ENCODE data around the gene PSG6. TPM values are rescaled to one million over a fixed set of nuclear protein-coding genes. Genes with fewer than 3 reads are reported as not detected.
"Not testable (repeated sequence)": the region's sequence is repeated elsewhere in the genome, so short reads cannot be mapped to it uniquely, and the experiment has no call there.

The PSG6 gene
- total RNA-seq, 1 donor, result not detected

- H3K4me3 ChIP-seq (ENCODE audit: low read depth, low read length); DNase-seq (ENCODE audit: low read depth): not testable (repeated sequence)
Measured at GRCh38 chr19:42911731-42912130, 6.0 kb downstream of the PSG6 start.

GRCh38 chr19:42906162-42906561 lies 11.5 kb downstream of the PSG6 start:
- not testable (repeated sequence) for H3K4me3 ChIP-seq (ENCODE audit: low read depth, low read length); DNase-seq (ENCODE audit: low read depth)

- H3K4me3 ChIP-seq (ENCODE audit: low read depth, low read length), result not testable (repeated sequence)
- DNase-seq (ENCODE audit: low read depth), result peak; percentile 25
Measured at GRCh38 chr19:42900561-42900960, 17.1 kb downstream of the PSG6 start.

GRCh38 chr19:42899674-42900073 lies 18.0 kb downstream of the PSG6 start:
- DNase-seq (ENCODE audit: low read depth); H3K4me3 ChIP-seq (ENCODE audit: low read depth, low read length): not testable (repeated sequence)

GRCh38 chr19:42899110-42899509 lies 18.6 kb downstream of the PSG6 start:
- DNase-seq (ENCODE audit: low read depth); H3K4me3 ChIP-seq (ENCODE audit: low read depth, low read length): not testable (repeated sequence)

- H3K4me3 ChIP-seq (ENCODE audit: low read depth, low read length), result not testable (repeated sequence)
- DNase-seq (ENCODE audit: low read depth), result peak; percentile 25
Measured at GRCh38 chr19:42898656-42899055, 19.0 kb downstream of the PSG6 start.

DNA sequence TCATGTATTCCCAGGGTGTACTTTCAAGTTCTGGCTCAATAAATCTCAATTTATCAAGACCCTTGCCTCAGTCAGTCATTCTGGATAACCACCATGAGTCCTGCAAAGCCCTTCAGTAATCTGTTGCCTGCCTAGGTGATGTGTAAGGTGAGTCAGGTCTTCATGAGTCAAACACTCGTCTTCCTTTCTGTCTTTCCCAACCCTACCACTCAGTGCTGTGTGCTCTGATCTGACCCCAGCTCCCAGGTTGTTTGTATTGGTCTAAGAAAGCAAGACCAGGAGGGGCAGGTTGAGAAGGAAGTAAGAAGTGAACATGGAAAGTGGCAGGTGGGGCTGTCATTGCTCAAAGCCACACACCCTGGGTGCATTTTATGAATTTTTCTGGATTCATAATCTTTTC lies 20.0 kb downstream of the PSG6 start:
- DNase-seq (ENCODE audit: low read depth); H3K4me3 ChIP-seq (ENCODE audit: low read depth, low read length): not testable (repeated sequence)

DNA sequence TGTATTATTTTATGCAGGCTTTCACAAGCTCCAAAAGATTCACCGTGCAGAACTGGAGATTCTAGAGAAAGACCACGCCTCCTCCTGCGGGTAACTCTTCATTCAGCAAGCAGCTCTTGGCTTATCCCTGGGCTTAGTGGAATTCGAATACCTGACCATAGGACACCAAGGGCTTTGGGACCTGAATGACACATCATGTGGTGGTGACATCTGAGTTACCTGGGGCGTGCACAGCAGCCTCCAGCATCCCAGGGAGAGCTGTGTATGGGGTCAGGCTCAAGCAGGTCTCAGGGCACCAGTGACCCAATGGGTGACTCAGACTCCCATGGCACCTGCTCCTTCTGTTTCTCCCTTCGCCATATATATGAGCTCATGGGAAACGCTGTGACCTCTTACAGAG lies 27.2 kb downstream of the PSG6 start:
- not testable (repeated sequence) for H3K4me3 ChIP-seq (ENCODE audit: low read depth, low read length); DNase-seq (ENCODE audit: low read depth)

- H3K4me3 ChIP-seq (ENCODE audit: low read depth, low read length); DNase-seq (ENCODE audit: low read depth): not testable (repeated sequence)
Measured at GRCh38 chr19:42887876-42888445, 29.7 kb downstream of the PSG6 start.

GRCh38 chr19:42882730-42883129 lies 35.0 kb downstream of the PSG6 start:
- not testable (repeated sequence) for H3K4me3 ChIP-seq (ENCODE audit: low read depth, low read length); DNase-seq (ENCODE audit: low read depth)

- not testable (repeated sequence) for H3K4me3 ChIP-seq (ENCODE audit: low read depth, low read length); DNase-seq (ENCODE audit: low read depth)
Measured at GRCh38 chr19:42882010-42882409, 35.7 kb downstream of the PSG6 start.

DNA sequence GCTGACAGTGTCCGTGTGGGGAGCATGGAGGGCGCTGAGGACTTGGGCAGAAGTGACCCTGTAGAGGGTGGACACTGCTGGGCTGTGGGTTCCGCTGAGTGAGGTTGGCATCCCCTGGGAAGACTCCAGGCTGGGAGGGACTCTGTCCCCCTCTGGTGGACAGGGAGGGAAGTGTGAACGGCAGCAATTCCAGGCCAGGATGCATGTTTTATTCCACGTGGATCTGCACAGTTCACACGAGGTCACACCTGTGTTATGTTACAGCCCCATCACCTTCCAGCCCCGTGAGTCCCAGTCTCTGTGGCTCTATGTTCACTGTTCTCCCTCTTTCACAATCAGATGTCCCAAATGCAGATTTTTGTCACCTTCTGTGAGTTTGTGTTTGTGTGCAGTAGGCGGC lies 36.4 kb downstream of the PSG6 start:
- not testable (repeated sequence) for H3K4me3 ChIP-seq (ENCODE audit: low read depth, low read length); DNase-seq (ENCODE audit: low read depth)
- TF ChIP-seq, protein P1, sequence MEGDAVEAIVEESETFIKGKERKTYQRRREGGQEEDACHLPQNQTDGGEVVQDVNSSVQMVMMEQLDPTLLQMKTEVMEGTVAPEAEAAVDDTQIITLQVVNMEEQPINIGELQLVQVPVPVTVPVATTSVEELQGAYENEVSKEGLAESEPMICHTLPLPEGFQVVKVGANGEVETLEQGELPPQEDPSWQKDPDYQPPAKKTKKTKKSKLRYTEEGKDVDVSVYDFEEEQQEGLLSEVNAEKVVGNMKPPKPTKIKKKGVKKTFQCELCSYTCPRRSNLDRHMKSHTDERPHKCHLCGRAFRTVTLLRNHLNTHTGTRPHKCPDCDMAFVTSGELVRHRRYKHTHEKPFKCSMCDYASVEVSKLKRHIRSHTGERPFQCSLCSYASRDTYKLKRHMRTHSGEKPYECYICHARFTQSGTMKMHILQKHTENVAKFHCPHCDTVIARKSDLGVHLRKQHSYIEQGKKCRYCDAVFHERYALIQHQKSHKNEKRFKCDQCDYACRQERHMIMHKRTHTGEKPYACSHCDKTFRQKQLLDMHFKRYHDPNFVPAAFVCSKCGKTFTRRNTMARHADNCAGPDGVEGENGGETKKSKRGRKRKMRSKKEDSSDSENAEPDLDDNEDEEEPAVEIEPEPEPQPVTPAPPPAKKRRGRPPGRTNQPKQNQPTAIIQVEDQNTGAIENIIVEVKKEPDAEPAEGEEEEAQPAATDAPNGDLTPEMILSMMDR (IDR thresholded peaks at IDR 0.05; ENCODE audit: insufficient read depth, low read length), result peak; percentile 50

DNA sequence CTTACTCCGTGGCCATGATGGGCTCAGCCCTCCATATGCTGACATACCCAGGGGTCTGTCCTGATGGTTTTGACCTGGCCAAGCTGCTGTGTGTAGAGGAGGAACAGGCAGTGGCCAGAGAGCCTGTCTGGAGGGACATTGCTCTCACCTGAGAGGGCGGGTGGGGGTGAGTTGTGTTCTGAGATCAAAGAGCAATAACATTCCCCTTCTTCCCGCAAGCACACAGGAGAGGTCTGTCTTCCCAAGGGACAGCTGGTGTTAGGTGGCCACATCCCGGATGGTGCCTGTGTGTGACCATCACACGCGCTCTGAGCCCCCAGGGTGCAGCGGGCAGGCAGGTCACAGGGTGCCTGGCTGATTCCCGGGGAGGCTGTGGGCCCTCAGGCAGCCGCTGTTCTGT lies 37.1 kb downstream of the PSG6 start:
- DNase-seq (ENCODE audit: low read depth); H3K4me3 ChIP-seq (ENCODE audit: low read depth, low read length): not testable (repeated sequence)

GRCh38 chr19:42879613-42880012 lies 38.1 kb downstream of the PSG6 start, which contains the start of gene PSG1:
Gene PSG1, minus strand, starts transcription at chr19:42879713. Its CDS starts 132 bp downstream, at chr19:42879581.
- H3K4me3 ChIP-seq (ENCODE audit: low read depth, low read length), result no peak within 1 kb of the TSS
- no peak for DNase-seq (ENCODE audit: low read depth)
- TF ChIP-seq, protein P1 (IDR thresholded peaks at IDR 0.05; ENCODE audit: insufficient read depth, low read length), result no peak

DNA sequence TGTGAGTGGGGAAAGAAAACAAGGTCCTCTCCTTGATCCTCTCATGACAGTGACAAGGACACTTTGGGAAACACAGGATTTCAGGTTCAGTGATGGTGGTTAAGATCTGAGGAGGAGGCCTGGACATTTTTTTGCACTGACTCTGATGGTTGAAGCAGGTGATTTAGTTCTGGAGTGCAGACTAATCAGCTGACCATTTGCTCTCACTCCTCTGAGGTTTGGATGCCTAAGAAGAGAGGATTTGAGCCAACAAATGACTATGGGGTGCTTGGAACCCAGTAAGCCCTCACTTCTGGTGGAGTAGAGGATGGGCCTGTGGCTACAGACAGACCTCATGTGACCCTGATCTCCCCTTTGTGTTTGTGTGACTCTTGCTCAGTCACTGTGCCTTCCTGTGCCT lies 41.1 kb downstream of the PSG6 start:
- not testable (repeated sequence) for H3K4me3 ChIP-seq (ENCODE audit: low read depth, low read length)
- peak; percentile 59 for DNase-seq (ENCODE audit: low read depth)

DNA sequence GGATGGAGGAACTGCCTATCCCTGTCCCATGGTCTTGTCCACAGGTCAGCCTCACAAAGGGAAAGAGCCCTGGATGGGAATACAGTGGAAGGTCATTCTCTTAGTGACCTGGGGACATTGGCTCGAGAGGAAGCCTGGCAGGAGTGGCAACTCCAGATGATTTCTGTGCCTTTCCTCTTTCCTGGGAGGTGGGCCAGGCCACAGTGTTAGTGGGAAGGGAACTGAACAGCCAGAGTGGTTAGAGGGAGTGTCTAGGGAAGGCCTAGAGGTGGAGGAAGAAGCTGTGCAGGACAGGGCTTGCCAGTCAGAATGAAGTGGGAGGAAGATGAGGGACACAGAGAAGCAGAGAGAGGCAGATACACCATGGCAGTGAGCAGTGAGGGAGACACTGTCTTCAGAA lies 41.8 kb downstream of the PSG6 start:
- DNase-seq (ENCODE audit: low read depth); H3K4me3 ChIP-seq (ENCODE audit: low read depth, low read length): not testable (repeated sequence)

- peak; percentile 64 for DNase-seq (ENCODE audit: low read depth)
- H3K4me3 ChIP-seq (ENCODE audit: low read depth, low read length), result not testable (repeated sequence)
Measured at GRCh38 chr19:42874901-42875813, 42.5 kb downstream of the PSG6 start.
